Activated naive CD8-positive, alpha-beta T cell treated with anti-CD3 and anti-CD28 coated beads, Interleukin-2, amount 10 ng/mL, durations not matched to agents 7 days and 5 days (primary cell): ENCODE measurements around the gene JADE2. TPM values are rescaled to one million over a fixed set of nuclear protein-coding genes. Genes with fewer than 3 reads are reported as not detected.
"Not testable (repeated sequence)": the region's sequence is repeated elsewhere in the genome, so short reads cannot be mapped to it uniquely, and the experiment has no call there.

Experiments
- ATAC-seq: fragments of 150-1000 bp; cut with Tn5 transposase; one replicate; pipeline ENCODE4 v1.10.0; 2021; ENCODE audit warnings: low read depth, moderate library complexity
- POLR2A ChIA-PET: fragments of 350-600 bp; sonication (Branson Sonifier 250); formaldehyde crosslinking; loops from one replicate; lab custom pipeline; 2021; ENCODE audit warnings: antibody characterized with exemption; lab: Charles Lee
- DNase-seq: peaks from one replicate; pipeline ENCODE4 v3.0.0; 2021
- H3K27ac Mint-ChIP-seq: one replicate; pipeline ENCODE4 v1.8.0; 2022; ENCODE audit warnings: mild to moderate bottlenecking, mixed read lengths
- H3K27me3 Mint-ChIP-seq: one replicate; pipeline ENCODE4 v1.8.0; 2022; ENCODE audit warnings: mild to moderate bottlenecking, moderate library complexity, mixed read lengths
- H3K36me3 Mint-ChIP-seq: one replicate; pipeline ENCODE4 v1.8.0; 2021; ENCODE audit warnings: mild to moderate bottlenecking, mixed read lengths
- H3K4me1 Mint-ChIP-seq: one replicate; pipeline ENCODE4 v1.8.0; 2021; ENCODE audit warnings: mixed read lengths
- H3K4me3 Mint-ChIP-seq: one replicate; pipeline ENCODE4 v1.8.0; 2022; ENCODE audit warnings: mild to moderate bottlenecking, moderate library complexity, mixed read lengths
- H3K9me3 Mint-ChIP-seq: one replicate; pipeline ENCODE4 v1.8.0; 2021; ENCODE audit warnings: mixed read lengths
- total RNA-seq, 2 experiments: library from RNA; stranded (reverse); gene quantifications; one replicate each; pipeline ENCODE4 v1.2.3, GENCODE V29; 2021

Gene JADE2
- total RNA-seq, 2 experiments from 2014 or later: 142 to 161 TPM

DNA sequence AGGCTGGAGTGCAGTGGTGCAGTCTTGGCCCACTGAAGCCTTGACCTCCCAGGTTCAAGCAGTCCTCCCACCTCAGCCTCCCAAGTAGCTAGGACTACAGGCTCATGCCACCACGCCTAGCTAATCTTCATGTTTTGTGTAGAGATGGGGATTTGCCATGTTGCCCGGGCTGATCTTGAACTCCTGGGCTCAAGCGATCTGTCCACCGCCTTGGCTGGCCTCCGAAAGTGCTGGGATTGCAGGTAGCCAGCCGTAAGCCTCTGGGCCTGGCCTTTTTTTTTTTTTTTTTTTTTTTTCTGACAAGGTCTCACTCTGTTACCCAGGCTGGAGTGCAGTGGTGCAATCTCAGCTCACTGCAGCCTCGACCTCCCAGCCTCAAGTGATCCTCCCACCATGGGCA, 27.2 kb downstream of the JADE2 start:
- Mint-ChIP-seq H3K36me3 (peaks cover 28% of the 10 kb centered on the region), H3K4me1 (peaks cover 31% of the 10 kb centered on the region)
- H3K27ac Mint-ChIP-seq, H3K27me3 Mint-ChIP-seq, DNase-seq, POLR2A ChIA-PET, ATAC-seq, H3K9me3 Mint-ChIP-seq, H3K4me3 Mint-ChIP-seq: not testable (repeated sequence)

DNA sequence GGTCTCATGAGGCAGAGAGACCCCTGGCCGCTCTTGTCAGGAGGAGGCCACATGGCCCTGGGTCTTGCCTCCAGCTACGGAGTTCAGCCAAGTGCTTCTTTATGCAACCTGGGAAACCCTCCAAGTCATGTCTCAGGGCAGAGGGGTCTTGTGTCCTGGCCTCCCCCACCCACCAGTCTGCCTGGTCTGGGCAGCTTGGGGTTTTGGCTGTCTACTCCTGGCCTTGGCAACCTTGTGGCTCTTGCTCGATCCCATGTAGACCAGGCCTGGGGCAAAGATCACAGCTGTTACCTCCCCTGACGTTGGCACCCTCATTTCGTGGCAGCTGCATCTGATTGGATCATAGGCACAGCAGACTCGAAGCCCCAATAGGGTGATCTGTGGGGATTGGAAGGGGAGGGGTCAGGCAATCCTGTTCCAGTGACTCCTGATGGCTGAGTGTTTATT, 28.4 kb downstream of the JADE2 start:
- Mint-ChIP-seq H3K36me3 (peaks cover 23% of the 10 kb centered on the region), H3K27ac (peak overlapping the region; percentile 88), H3K4me3 (no peak overlapping the region), H3K9me3 (no peaks in the 10 kb centered on the region), H3K4me1 (peaks cover 31% of the 10 kb centered on the region), H3K27me3 (no peaks in the 10 kb centered on the region)
- ATAC-seq (no peak), DNase-seq (no peak)
- POLR2A ChIA-PET: interaction anchor here (2.7 kb wide), 1 partner anchor 9 kb away, joined by 14 read pairs; no protein-coding TSS in a partner anchor

DNA sequence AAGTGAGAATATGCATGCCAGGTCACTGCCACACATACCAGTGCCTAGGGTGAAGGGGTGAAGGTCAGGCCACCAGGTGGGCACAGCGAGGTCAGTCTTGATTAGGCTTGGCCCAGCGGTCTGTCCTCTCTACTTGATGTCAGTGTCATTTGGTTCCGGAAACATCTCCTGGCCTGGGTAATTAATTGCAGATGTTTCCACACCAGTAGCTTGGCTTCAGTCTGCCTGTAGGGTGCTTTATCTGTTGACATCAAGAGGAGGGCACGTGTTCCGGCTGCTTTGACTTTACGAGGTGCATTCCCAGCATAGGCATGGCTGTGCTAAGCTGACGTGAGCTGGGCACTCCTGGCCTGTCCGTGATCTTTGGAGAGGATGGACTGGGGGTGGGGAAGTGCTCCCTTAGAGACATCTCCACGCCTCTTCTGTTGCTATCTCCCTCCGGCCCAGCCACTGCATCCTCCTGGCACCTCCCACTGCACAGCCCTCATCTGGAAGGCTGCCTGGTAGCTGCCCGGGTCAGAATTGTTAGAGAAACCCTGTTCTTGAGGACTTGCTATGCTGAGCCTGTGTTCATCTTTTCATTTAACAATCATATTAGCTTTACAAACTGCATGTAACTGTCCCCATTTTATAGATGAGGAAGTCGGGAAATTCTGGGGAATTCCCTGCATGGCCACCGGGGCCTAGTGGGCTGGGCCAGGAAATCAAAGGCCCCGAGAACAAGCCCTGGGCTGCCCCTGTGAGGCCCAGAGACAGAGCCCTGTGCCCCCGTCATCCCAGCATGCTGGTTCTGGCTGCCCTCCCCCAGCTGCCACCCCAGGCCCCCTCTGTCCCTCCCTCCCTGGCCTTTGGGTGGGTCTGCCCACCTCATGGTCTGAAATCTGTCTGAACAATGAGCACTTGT, 29.1 kb downstream of the JADE2 start:
- POLR2A ChIA-PET: interaction anchor here (0.6 to 2.7 kb wide), 6 partner anchors 10 to 301 kb away, joined by 3 to 14 read pairs (median 3); partner anchors contain the start of gene JADE2
- DNase-seq (no peak), ATAC-seq (peak; percentile 20)
- Mint-ChIP-seq H3K27ac (peak overlapping the region; percentile 88), H3K36me3 (peaks cover 23% of the 10 kb centered on the region), H3K4me1 (peaks cover 30% of the 10 kb centered on the region), H3K27me3 (no peaks in the 10 kb centered on the region), H3K4me3 (peak overlapping the region; percentile 20), H3K9me3 (no peaks in the 10 kb centered on the region)

DNA sequence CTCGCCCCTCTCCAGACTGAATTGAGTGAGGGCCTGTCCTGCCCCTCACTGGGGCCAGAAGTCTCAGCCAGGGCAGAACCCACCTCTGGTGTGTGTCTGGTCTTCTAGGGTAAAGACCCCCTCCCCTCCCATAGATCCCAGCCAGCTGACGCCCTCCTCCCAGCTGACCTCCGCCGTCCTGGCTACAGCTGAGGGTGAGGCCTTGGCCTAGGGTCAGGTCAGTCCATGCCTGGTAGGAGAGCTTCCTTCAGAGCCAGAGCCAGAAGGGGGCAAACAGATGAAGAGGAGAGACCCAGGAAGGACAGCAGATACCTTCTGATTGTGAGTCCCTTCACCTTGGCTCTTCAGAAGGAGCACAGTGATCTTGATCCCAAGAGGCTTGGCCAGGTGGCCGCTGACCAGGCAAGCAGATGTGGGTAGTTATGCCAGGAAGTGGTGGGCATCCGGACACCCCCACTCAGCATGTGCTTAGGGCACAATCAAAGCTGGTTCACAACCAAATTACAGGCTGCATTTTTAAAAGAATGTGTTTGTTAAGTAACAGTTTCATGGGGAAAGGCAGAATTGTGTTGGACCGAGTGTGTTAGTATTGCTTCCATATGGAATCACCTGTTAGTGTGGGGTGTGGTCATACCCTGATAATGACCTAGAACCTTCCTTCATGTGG, 29.9 kb downstream of the JADE2 start:
- peak overlapping the region; percentile 88 for H3K27ac Mint-ChIP-seq
- peaks cover 30% of the 10 kb centered on the region for H3K4me1 Mint-ChIP-seq
- H3K9me3 Mint-ChIP-seq: no peaks in the 10 kb centered on the region
- ATAC-seq: no peak
- no peaks in the 10 kb centered on the region for H3K27me3 Mint-ChIP-seq
- POLR2A ChIA-PET: interaction anchor here (0.5 to 2.7 kb wide), 10 partner anchors 11 to 302 kb away, joined by 3 to 14 read pairs (median 3); partner anchors contain the start of genes CDKL3 and JADE2
- peaks cover 21% of the 10 kb centered on the region for H3K36me3 Mint-ChIP-seq
- peak overlapping the region; percentile 50 for H3K4me3 Mint-ChIP-seq
- no peak for DNase-seq

DNA sequence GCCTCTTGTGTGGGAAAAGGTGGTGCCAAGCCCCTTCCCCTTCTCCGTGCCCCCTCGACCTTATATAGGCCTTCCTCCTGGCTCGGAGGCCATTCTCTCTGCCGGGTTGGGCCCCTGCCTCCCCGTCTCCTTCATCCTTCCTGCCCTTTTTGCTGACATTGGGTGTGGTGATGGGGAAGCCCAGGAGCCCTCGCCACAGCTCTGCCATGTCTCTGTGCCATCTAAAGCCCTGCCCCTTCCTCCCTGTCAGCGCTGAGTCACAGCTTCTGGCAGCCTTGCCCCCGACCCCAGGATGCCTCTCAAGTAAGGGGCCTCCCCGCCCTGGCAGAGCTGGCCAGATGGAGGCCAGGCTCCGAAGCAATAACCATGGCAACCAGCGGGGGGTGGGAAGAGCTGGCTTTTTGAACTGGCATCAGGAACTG, 30.4 kb downstream of the JADE2 start:
- Mint-ChIP-seq H3K27me3 (no peaks in the 10 kb centered on the region), H3K27ac (peak overlapping the region; percentile 88), H3K9me3 (no peaks in the 10 kb centered on the region), H3K4me1 (peaks cover 24% of the 10 kb centered on the region), H3K4me3 (peak overlapping the region; percentile 50), H3K36me3 (peaks cover 20% of the 10 kb centered on the region)
- POLR2A ChIA-PET: interaction anchor here (0.5 to 2.7 kb wide), 7 partner anchors 11 to 298 kb away, joined by 3 to 14 read pairs (median 3); partner anchors contain the start of genes CDKL3, CDKN2AIPNL and JADE2
- DNase-seq (peak; percentile 69), ATAC-seq (peak; percentile 85)

DNA sequence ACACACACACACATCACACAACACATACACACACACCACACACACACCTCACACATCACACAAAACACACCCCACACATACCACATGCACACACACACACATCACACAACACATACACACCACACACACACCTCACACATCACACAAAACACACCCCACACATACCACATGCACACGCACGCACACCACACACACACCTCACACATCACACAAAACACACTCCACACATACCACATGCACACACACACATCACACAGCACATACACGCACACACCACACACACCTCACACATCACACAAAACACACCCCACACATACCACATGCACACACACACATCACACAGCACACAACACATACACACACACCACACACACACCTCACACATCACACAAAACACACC, 31.1 kb downstream of the JADE2 start:
- POLR2A ChIA-PET: interaction anchor here (0.7 to 2.7 kb wide), 5 partner anchors 12 to 190 kb away, joined by 3 to 14 read pairs (median 3); partner anchors contain the start of genes CDKL3, CDKN2AIPNL and JADE2
- H3K9me3 Mint-ChIP-seq, H3K27me3 Mint-ChIP-seq, DNase-seq, ATAC-seq: not testable (repeated sequence)
- Mint-ChIP-seq H3K27ac (peak overlapping the region; percentile 95), H3K4me1 (peaks cover 23% of the 10 kb centered on the region), H3K36me3 (peaks cover 20% of the 10 kb centered on the region), H3K4me3 (peak overlapping the region; percentile 71)

DNA sequence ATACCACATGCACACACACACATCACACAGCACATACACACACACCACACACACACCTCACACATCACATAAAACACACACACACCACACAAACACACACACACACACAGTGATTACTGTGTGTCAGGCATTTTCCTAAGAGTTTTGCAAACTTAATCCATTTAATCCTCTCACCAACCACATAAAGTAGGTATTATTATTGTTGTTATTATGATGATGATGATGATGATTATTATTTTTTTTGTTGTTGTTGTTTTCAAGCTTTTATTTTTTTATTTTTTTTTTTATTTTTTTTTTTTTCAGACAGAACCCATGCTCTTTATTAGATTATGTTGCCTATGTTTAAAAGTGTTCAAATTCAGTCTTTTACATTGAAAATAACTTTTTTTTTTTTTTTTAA, 31.5 kb downstream of the JADE2 start:
- no peak for DNase-seq
- ATAC-seq: no peak
- peaks cover 22% of the 10 kb centered on the region for H3K4me1 Mint-ChIP-seq
- no peaks in the 10 kb centered on the region for H3K27me3 Mint-ChIP-seq
- peaks cover 18% of the 10 kb centered on the region for H3K36me3 Mint-ChIP-seq
- H3K9me3 Mint-ChIP-seq: no peaks in the 10 kb centered on the region
- POLR2A ChIA-PET: no interaction called here
- peak overlapping the region; percentile 71 for H3K4me3 Mint-ChIP-seq
- peak overlapping the region; percentile 95 for H3K27ac Mint-ChIP-seq

DNA sequence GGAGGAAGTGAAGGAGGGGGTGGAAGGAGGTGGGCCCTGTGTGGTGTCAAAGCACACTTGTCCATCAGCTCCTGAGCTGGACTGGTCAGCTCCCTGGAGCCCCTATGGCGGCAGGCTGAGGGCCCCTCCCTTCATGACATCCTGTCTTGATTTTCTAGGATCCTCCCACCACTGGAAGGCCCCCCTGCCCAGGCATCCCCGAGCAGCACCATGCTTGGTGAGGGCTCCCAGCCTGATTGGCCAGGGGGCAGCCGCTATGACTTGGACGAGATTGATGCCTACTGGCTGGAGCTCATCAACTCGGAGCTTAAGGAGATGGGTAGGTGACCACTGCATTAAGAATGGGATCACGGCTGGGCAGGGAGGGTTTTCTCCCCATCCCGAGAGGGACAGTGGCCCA, 34.2 kb downstream of the JADE2 start:
- POLR2A ChIA-PET: interaction anchor here (0.5 kb wide), 1 partner anchor 35 kb away, joined by 4 read pairs; no protein-coding TSS in a partner anchor

DNA sequence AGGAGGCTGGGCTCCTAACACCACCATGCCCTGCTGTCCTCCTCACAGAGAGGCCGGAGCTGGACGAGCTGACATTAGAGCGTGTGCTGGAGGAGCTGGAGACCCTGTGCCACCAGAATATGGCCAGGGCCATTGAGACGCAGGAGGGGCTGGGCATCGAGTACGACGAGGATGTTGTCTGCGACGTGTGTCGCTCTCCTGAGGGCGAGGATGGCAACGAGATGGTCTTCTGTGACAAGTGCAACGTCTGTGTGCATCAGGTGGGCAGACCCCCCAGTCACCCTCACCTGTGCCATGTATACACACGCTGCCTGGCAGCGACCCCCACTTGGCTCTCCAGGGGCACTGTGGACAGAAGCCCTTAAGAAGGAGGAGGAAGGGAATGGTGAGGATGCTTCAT, 35.2 kb downstream of the JADE2 start:
- peaks cover 23% of the 10 kb centered on the region for H3K36me3 Mint-ChIP-seq
- H3K27me3 Mint-ChIP-seq: no peaks in the 10 kb centered on the region
- POLR2A ChIA-PET: interaction anchor here (0.6 to 1.2 kb wide), 2 partner anchors 33 to 84 kb away, joined by 3 to 4 read pairs; no protein-coding TSS in a partner anchor
- ATAC-seq (no peak), DNase-seq (no peak)
- peaks cover 13% of the 10 kb centered on the region for H3K4me1 Mint-ChIP-seq
- no peak overlapping the region for H3K27ac Mint-ChIP-seq
- no peaks in the 10 kb centered on the region for H3K9me3 Mint-ChIP-seq
- no peak overlapping the region for H3K4me3 Mint-ChIP-seq

More for the DNA sequence above, 34.2 kb downstream of the JADE2 start:
- Mint-ChIP-seq H3K4me1 (peaks cover 21% of the 10 kb centered on the region), H3K4me3 (no peak overlapping the region), H3K27ac (no peak overlapping the region), H3K36me3 (peaks cover 23% of the 10 kb centered on the region), H3K27me3 (no peaks in the 10 kb centered on the region), H3K9me3 (no peaks in the 10 kb centered on the region)
- DNase-seq (no peak), ATAC-seq (no peak)

DNA sequence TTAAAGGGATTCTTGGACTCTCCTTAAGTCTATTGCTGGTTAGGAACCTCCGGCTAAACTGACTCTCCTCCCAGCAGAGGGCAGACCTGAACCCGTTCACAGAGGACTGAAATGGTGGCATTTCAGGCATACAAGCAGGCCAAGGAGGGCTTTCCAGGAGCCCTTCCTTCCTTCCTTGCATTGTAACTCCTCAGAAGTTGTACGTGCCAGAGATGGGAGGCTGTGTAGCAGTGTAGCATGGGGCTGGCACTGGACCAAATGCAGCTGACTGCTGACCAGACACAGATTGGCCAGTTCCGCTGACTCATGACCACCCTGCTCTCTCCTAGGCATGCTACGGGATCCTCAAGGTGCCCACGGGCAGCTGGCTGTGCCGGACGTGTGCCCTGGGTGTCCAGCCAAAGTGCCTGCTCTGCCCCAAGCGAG, 36.4 kb downstream of the JADE2 start:
- no peaks in the 10 kb centered on the region for H3K9me3 Mint-ChIP-seq
- H3K4me1 Mint-ChIP-seq: peaks cover 3% of the 10 kb centered on the region
- DNase-seq (no peak), ATAC-seq (no peak)
- POLR2A ChIA-PET: no interaction called here
- H3K27me3 Mint-ChIP-seq: no peaks in the 10 kb centered on the region
- H3K27ac Mint-ChIP-seq: no peak overlapping the region
- no peak overlapping the region for H3K4me3 Mint-ChIP-seq
- peaks cover 14% of the 10 kb centered on the region for H3K36me3 Mint-ChIP-seq

DNA sequence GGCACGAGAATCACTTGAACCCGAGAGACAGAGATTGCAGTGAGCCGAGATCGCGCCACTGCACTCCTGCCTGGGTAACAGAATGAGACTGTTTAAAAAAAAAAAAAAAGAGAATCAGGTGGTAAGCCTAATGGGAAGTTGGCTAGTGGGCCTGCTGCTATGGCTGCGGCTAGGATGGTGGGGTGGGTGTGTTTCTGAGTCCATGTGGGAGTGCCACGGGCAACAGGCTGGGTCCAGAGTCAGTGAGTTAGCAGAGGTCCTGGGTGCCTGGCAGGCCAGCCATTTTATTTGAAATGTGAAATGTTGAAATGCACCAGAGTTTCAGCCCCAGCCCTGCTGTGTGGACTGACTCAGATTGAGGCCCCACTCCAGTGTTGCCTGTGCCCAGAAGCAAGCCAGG, 37.8 kb downstream of the JADE2 start:
- POLR2A ChIA-PET: no interaction called here
- DNase-seq: no peak
- no peak overlapping the region for H3K4me3 Mint-ChIP-seq
- peaks cover 7% of the 10 kb centered on the region for H3K4me1 Mint-ChIP-seq
- H3K9me3 Mint-ChIP-seq: no peaks in the 10 kb centered on the region
- ATAC-seq: no peak
- peaks cover 16% of the 10 kb centered on the region for H3K36me3 Mint-ChIP-seq
- no peaks in the 10 kb centered on the region for H3K27me3 Mint-ChIP-seq
- no peak overlapping the region for H3K27ac Mint-ChIP-seq

DNA sequence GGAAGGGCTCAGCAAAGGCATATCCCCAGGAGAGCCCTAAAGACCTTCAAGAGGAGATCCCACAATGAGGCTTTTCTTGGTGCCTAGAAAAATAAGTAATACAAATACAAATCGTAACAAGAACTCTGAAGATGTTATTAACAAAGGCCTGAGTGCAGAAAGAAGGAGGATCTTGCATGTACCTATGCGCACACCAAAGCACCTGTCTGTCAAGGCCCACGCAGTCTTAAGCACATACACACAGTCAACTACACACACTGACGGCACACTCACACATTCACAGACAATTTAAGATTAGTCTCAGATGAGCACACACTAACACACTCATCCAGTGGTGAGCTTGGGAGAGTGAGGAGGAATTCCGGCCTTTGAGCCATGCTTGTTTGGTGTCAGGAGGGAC, 38.5 kb downstream of the JADE2 start:
- ATAC-seq (no peak), DNase-seq (no peak)
- no peak overlapping the region for H3K4me3 Mint-ChIP-seq
- H3K27ac Mint-ChIP-seq: peak overlapping the region; percentile 30
- H3K9me3 Mint-ChIP-seq: no peaks in the 10 kb centered on the region
- POLR2A ChIA-PET: no interaction called here
- H3K36me3 Mint-ChIP-seq: peaks cover 17% of the 10 kb centered on the region
- H3K27me3 Mint-ChIP-seq: no peaks in the 10 kb centered on the region
- H3K4me1 Mint-ChIP-seq: peaks cover 10% of the 10 kb centered on the region

DNA sequence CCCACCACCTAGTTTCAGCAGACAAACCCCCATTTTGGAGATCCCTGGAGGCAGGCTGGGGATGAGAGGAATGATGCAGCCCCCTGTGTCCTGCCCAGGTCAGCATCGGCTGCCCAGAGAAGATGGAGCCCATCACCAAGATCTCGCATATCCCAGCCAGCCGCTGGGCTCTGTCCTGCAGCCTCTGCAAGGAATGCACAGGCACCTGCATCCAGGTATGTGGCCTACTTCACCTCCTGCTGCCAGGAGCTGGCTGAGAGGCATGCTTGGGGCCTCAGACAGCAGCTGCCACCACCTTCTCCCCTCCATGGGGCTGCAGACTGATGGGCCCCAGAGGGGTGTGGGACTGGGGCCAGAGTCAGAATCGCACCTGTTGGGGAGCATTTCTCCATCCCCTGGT, 38.9 kb downstream of the JADE2 start:
- H3K27ac Mint-ChIP-seq: no peak overlapping the region
- no peak overlapping the region for H3K4me3 Mint-ChIP-seq
- H3K36me3 Mint-ChIP-seq: peaks cover 19% of the 10 kb centered on the region
- no peak for ATAC-seq
- no peaks in the 10 kb centered on the region for H3K9me3 Mint-ChIP-seq
- H3K27me3 Mint-ChIP-seq: no peaks in the 10 kb centered on the region
- POLR2A ChIA-PET: no interaction called here
- peaks cover 11% of the 10 kb centered on the region for H3K4me1 Mint-ChIP-seq
- DNase-seq: no peak
